Left ventricle myocardium inferior (tissue), 1 donor: ENCODE data around the gene S100A13. TPM values are rescaled to one million over a fixed set of nuclear protein-coding genes. Genes with fewer than 3 reads are reported as not detected.
A peak's percentile ranks its signal among the peaks of the same experiment; 100 is the strongest.

Source experiments
- DNase-seq: peaks from one replicate; pipeline ENCODE4 v3.0.0-alpha.2; 2020
- H3K27ac ChIP-seq: fragments of 200-600 bp; replicated peaks from 2 replicates; pipeline ENCODE4 v1.8.0; 2021
- H3K27me3 ChIP-seq: fragments of 200-600 bp; 2 replicates; pipeline ENCODE4 v1.8.0; 2021; ENCODE audit warnings: low read depth
- H3K36me3 ChIP-seq: fragments of 200-600 bp; 2 replicates; pipeline ENCODE4 v1.8.0; 2021
- H3K4me1 ChIP-seq: fragments of 200-600 bp; 2 replicates; pipeline ENCODE4 v1.8.0; 2021
- H3K4me3 ChIP-seq: fragments of 200-600 bp; 2 replicates; pipeline ENCODE4 v1.8.0; 2021; ENCODE audit warnings: mild to moderate bottlenecking, moderate library complexity
- H3K9me3 ChIP-seq: fragments of 200-600 bp; replicated peaks from 2 replicates; pipeline ENCODE4 v1.8.0; 2021
- intact Hi-C: fragments of 100-400 bp; cut with micrococcal nuclease; formaldehyde crosslinking; loops from one replicate; pipeline ENCODE4 v1.11.0; 2022
- total RNA-seq: library from RNA; stranded (reverse); fragmentation: NEBNext Ultra II Directional; extraction: Animal tissue kit (Norgen Biotek cat#: 25700); gene quantifications from one replicate; pipeline ENCODE4 v1.2.1, GENCODE V29; 2021
- TF ChIP-seq, protein P1 (sequence below): fragments of 200-600 bp; IDR thresholded peaks from 2 replicates; pipeline ENCODE4 v1.8.0; 2021; ENCODE audit warnings: antibody characterized with exemption, mild to moderate bottlenecking, borderline replicate concordance
- donor health status: DM: no; HTN: yes; CAD: no; lungs with severe emphysema.

The S100A13 gene
- total RNA-seq, 1 donor from 2014 or later = 131 TPM

DNA sequence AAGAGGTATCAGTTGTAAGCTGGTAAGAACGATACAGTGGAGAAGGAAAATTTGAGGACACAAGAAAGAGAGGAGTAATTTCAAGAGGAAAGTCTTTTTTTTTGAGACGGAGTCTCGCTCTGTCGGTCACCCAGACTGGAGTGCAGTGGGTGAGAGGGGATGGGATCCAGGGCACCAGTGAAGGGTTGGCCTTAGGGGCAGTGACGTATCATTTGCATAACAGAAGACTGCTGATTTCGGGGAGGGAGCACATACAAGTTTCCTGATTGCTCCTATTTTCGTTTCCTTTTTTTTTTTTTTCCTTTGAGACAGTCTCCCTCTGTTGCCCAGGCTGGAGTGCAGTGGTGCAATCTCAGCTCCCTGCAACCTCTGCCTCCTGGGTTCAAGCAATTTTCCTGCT lies 4.2 kb downstream of the S100A13 start:
- H3K4me1 ChIP-seq = peaks cover 46% of the 10 kb centered on the region
- H3K27me3 ChIP-seq = no peaks in the 10 kb centered on the region
- no peak overlapping the region for H3K27ac ChIP-seq
- TF ChIP-seq, protein P1, sequence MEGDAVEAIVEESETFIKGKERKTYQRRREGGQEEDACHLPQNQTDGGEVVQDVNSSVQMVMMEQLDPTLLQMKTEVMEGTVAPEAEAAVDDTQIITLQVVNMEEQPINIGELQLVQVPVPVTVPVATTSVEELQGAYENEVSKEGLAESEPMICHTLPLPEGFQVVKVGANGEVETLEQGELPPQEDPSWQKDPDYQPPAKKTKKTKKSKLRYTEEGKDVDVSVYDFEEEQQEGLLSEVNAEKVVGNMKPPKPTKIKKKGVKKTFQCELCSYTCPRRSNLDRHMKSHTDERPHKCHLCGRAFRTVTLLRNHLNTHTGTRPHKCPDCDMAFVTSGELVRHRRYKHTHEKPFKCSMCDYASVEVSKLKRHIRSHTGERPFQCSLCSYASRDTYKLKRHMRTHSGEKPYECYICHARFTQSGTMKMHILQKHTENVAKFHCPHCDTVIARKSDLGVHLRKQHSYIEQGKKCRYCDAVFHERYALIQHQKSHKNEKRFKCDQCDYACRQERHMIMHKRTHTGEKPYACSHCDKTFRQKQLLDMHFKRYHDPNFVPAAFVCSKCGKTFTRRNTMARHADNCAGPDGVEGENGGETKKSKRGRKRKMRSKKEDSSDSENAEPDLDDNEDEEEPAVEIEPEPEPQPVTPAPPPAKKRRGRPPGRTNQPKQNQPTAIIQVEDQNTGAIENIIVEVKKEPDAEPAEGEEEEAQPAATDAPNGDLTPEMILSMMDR = no peak
- H3K36me3 ChIP-seq = peaks cover 64% of the 10 kb centered on the region
- intact Hi-C loops = no loop called here
- DNase-seq = no peak
- H3K4me3 ChIP-seq = no peak overlapping the region
- H3K9me3 ChIP-seq = no peaks in the 10 kb centered on the region

DNA sequence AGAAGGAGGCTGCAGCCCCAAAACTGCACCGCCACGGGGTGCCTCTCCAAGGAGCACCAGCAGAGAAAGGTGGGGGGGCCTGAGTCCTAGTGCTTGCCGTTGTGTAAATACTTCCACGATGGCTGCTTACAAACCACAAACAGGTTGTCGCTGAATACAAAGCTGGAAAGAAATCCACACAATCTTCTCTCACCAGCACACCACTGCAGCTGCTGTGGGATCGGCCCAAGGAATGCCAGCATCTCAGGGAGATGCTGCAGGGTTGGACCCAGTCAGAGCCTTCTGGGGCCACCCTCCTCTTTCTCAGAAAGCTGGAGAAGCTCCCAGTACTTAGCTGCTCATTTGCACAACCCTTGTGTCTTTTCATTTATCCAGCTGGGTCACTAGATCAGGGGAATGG lies 8.1 kb downstream of the S100A13 start:
- Histone ChIP-seq H3K4me3 (no peak overlapping the region), H3K9me3 (no peaks in the 10 kb centered on the region), H3K27ac (no peak overlapping the region), H3K27me3 (no peaks in the 10 kb centered on the region), H3K4me1 (peaks cover 27% of the 10 kb centered on the region), H3K36me3 (peaks cover 58% of the 10 kb centered on the region)
- TF ChIP-seq, protein P1 = no peak
- intact Hi-C loops = no loop called here
- DNase-seq = no peak

DNA sequence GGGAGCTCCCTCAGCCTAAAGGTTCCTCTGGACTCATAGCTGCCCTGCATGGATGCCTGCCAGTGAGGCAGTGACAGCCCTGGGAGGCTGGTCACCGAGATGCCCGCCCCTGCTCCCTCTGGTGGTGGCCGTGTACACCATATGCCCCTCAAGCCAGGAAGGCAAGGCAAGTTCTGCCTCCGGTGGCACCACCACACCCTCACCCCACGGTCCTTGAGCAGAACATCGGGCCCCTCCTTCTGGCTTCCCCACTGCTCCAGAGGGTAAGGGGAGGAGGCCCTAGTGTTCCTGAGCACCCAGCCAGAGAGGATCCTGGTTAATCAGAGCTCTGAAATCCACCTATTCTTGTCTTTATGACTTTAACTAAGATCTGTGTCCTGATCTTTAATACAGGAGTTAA lies 9.6 kb downstream of the S100A13 start:
- TF ChIP-seq, protein P1 = no peak
- intact Hi-C loops = no loop called here
- Histone ChIP-seq H3K4me1 (peaks cover 26% of the 10 kb centered on the region), H3K9me3 (no peaks in the 10 kb centered on the region), H3K4me3 (no peak overlapping the region), H3K27ac (no peak overlapping the region), H3K36me3 (peaks cover 44% of the 10 kb centered on the region), H3K27me3 (no peaks in the 10 kb centered on the region)
- DNase-seq = no peak

DNA sequence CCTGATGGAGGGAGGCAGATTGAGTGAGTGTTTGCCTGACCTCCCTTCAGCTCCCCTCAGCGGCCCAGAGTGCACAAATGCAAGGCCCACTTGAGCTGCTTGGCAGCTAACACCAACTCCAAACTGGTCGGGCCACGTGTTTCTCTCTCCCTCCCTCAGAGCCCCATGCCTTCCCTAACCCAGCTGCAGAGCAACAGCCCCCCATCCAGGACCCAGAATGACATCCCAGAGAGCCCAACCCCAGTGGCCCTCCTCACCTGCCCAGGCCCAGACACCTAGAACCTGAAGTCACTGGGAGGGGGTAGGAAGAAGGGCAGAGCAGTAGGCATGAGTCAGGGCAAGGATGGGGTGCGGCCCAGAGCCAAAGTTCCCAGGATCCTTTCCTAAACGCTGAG lies 10.4 kb downstream of the S100A13 start:
- intact Hi-C loops = no loop called here
- H3K27me3 ChIP-seq = no peaks in the 10 kb centered on the region
- H3K4me1 ChIP-seq = peaks cover 29% of the 10 kb centered on the region
- peaks cover 37% of the 10 kb centered on the region for H3K36me3 ChIP-seq
- H3K4me3 ChIP-seq = no peak overlapping the region
- TF ChIP-seq, protein P1 = no peak
- DNase-seq = no peak
- H3K27ac ChIP-seq = peak overlapping the region; percentile 68
- H3K9me3 ChIP-seq = no peaks in the 10 kb centered on the region

DNA sequence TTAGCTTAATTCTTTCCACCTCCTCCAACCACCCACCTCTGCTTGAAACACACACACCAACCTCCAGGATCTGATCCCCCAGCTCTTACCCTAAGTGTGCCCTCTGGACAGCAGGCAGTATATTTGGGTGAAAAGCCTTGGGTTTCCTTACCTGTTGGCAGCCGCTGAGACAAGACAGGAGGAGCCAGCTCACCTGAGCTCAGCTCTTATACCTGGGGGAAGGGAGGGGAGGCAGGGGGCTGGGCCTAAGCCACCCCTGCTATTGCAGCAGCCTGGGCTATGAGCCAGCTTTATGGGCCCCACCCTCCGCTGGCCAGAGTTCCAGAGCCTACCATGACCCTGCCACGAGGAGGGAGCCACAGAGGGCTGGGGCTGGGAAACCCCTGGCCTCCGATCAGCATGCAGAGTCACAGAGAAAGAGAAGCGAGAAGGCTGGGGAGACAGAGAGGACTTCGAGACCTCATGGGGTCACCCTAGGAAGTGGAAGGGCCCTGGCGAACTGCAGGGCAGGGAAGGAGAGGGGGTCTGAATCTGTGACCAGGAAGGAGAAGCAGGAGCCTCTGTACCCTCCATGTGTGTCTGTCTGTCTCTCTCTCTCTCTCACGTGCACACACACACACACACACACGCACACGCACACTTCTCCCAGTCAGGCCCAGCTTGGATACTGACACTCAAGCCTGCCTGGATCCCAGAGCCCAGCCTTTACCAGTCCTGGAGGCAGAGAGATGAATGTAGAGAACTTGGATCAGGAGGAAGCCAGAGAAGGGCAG lies 11.0 kb downstream of the S100A13 start, which contains the start of gene S100A14:
TSS of gene S100A14 (minus strand) at position 182 of the 773 bp plus-strand sequence. CDS start 467 bp downstream, outside the sequence.
- Histone ChIP-seq H3K9me3 (no peaks in the 10 kb centered on the region), H3K27me3 (no peaks in the 10 kb centered on the region), H3K36me3 (peaks cover 33% of the 10 kb centered on the region), H3K27ac (peak within 1 kb of the TSS; percentile 68), H3K4me3 (no peak within 1 kb of the TSS), H3K4me1 (peaks cover 32% of the 10 kb centered on the region)
- TF ChIP-seq, protein P1 = no peak
- intact Hi-C loops = no loop called here
- DNase-seq = peak; percentile 55
